ENCODE data around the gene CLCN7. TPM values are rescaled to one million over a fixed set of nuclear protein-coding genes. Genes with fewer than 3 reads are reported as not detected.

The CLCN7 gene
- total RNA-seq, 2 donors from 2014 or later, result 19.4 to 31.7 TPM

DNA sequence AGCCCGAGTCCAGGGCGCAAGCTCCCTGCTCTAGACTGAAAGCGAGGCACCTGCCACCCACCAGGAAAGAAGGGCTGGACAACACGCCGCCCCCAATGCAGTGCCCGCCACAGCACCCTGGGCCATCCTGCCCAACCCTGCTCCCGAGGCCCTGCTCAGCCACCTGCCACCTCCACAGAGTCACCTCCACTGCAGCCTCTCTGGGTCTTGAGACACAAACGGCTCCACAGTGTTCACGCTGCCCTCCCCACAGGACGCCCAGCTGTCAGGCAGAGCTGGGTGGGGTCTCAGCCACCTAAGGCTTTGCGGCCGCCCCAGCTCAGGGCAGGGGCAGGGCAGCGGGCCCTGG lies 9.3 kb downstream of the CLCN7 start:
- Histone ChIP-seq H3K9me3 (no peaks in the 10 kb centered on the region), H3K4me1 (peaks cover 0 to 4% of the 10 kb centered on the region in 2 donors), H3K27ac (no peak overlapping the region), H3K36me3 (peaks cover 12% of the 10 kb centered on the region), H3K4me3 (no peak overlapping the region), H3K27me3 (no peaks in the 10 kb centered on the region)
- TF ChIP-seq, protein P1, sequence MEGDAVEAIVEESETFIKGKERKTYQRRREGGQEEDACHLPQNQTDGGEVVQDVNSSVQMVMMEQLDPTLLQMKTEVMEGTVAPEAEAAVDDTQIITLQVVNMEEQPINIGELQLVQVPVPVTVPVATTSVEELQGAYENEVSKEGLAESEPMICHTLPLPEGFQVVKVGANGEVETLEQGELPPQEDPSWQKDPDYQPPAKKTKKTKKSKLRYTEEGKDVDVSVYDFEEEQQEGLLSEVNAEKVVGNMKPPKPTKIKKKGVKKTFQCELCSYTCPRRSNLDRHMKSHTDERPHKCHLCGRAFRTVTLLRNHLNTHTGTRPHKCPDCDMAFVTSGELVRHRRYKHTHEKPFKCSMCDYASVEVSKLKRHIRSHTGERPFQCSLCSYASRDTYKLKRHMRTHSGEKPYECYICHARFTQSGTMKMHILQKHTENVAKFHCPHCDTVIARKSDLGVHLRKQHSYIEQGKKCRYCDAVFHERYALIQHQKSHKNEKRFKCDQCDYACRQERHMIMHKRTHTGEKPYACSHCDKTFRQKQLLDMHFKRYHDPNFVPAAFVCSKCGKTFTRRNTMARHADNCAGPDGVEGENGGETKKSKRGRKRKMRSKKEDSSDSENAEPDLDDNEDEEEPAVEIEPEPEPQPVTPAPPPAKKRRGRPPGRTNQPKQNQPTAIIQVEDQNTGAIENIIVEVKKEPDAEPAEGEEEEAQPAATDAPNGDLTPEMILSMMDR (IDR thresholded peaks at IDR 0.05), result no peak
- no peak for DNase-seq (ENCODE audit: low spot score)

DNA sequence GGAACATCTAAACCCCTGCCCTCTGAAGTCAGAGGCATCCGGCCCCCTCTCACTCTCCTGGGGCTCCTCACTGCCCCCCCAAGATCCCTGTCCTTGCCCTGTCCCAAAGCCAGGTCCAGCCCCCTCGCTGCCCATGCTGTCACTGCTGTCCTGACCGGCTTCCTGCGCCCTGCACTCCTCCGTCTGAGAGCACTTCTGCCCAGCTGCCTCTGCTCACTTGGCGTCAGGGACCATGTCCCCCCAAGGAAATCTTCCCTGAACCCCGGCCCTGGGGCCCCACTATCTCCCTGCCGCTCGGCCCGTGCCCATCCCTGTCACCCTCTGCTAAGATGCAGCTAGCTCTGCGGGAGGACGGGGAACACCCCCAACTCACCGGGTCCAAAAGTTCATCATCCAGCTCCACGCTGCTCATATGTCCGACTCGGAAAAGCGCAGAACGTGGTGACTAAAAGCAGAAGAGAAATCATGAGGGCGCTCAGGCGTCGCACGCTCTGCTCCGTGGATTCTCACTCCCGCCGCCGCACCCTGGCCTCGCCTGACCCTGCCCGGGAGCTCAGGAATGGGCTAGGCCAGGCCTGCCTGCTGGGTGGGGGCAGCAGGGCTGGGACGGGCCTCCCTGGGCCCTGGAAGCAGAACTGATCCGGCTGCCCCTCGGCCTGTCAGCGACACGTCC lies 9.8 kb downstream of the CLCN7 start:
- no peak overlapping the region for H3K4me3 ChIP-seq
- H3K27me3 ChIP-seq, result no peaks in the 10 kb centered on the region
- TF ChIP-seq, protein P1 (IDR thresholded peaks at IDR 0.05), result no peak
- H3K4me1 ChIP-seq, result no peaks in the 10 kb centered on the region
- DNase-seq (ENCODE audit: low spot score), result no peak
- H3K9me3 ChIP-seq, result no peaks in the 10 kb centered on the region
- H3K36me3 ChIP-seq, result peaks cover 17% of the 10 kb centered on the region
- H3K27ac ChIP-seq, result no peak overlapping the region

DNA sequence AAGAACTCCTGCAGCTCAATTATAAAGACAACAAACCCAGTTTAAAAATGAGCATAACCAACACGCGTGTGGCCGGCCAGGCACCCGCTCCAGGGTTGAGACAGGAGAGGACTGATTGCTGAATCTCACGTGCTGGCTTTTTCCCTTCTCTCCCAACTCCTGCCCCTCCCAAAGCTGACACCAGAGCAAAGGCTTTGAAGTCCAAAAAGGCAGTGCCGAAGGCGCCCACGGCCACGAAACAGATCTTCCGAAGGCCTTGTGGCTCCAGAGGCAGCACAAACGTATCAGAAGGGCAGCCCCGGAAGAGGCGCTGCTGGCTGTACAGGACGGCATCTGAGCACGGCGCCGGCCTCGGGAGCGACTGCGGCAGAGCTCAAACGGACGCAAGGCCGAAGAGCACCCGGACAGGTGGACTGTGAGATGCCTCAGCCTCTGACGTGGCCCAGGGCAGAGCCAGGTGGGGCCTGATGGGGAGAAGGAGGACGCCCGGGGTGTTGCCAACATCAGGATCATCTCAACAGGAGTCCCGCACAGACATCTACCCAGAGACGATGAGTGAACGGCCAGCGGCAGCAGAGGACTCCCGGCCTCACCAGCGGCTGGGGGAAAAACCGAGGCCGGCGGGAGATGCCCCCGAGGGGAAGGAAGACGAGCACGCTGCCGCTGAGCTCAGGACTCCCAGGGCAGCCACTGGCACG lies 10.5 kb downstream of the CLCN7 start:
- H3K4me3 ChIP-seq, result no peak overlapping the region
- H3K27me3 ChIP-seq, result no peaks in the 10 kb centered on the region
- no peak for DNase-seq (ENCODE audit: low spot score)
- TF ChIP-seq, protein P1 (IDR thresholded peaks at IDR 0.05), result no peak
- H3K36me3 ChIP-seq, result peaks cover 19% of the 10 kb centered on the region
- no peaks in the 10 kb centered on the region for H3K9me3 ChIP-seq
- no peaks in the 10 kb centered on the region for H3K4me1 ChIP-seq
- H3K27ac ChIP-seq, result no peak overlapping the region

DNA sequence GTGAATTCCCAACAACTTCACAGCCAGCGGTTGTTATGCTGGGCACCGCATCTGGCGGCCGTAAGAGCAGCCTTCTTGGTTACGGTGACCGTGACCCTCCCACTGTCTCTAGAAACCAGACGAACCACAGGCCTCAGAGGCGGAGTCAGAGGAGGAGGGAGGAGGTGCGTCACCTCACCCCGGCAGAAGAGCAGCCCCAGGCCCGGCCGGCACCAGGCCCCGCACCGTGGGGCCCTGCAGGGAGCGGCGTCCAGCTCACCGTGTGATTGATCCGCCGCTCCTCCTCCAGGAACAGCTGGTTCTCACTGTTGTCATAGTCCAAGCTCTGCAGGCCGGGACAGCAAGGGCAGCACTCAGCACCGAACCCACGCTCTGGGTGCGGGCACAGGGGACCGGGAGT lies 13.7 kb downstream of the CLCN7 start:
- H3K27ac ChIP-seq, result no peak overlapping the region
- no peaks in the 10 kb centered on the region for H3K27me3 ChIP-seq
- no peak for DNase-seq (ENCODE audit: low spot score)
- TF ChIP-seq, protein P1 (IDR thresholded peaks at IDR 0.05), result no peak
- no peaks in the 10 kb centered on the region for H3K4me1 ChIP-seq
- H3K9me3 ChIP-seq, result no peaks in the 10 kb centered on the region
- no peak overlapping the region for H3K4me3 ChIP-seq
- peaks cover 46% of the 10 kb centered on the region for H3K36me3 ChIP-seq

DNA sequence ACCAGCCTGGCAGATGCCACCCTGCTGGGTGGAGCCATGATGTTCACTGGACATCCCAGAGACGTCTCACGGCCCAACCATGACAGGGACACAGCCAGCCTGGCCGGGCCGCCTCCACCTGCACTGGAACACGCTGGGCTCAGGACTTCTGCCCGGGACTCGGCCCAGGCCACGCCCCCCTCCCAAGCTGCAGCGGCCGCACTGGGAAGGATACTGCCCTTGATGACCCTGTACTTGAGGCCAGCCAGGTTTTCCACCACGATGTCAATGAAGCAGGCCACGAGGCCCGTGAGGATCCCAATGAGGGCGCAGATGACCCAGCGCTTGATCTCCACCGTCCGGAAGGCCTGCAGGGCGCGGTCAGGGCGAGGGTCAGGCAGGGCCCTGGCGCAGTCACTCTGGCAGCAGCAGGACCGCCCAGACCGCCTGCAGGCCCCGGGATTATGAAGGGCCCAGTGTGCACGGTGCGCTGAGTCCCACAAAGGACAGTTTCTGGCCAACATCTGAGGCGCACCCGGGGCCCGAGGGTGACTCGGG lies 14.2 kb downstream of the CLCN7 start:
- no peak for DNase-seq (ENCODE audit: low spot score)
- H3K4me1 ChIP-seq, result no peaks in the 10 kb centered on the region
- no peak overlapping the region for H3K27ac ChIP-seq
- H3K4me3 ChIP-seq, result no peak overlapping the region
- TF ChIP-seq, protein P1 (IDR thresholded peaks at IDR 0.05), result no peak
- peaks cover 51% of the 10 kb centered on the region for H3K36me3 ChIP-seq
- H3K9me3 ChIP-seq, result no peaks in the 10 kb centered on the region
- no peaks in the 10 kb centered on the region for H3K27me3 ChIP-seq
